H1 (cell line): Measurements from ENCODE around the gene KCNQ1. TPM values are rescaled to one million over a fixed set of nuclear protein-coding genes. Genes with fewer than 3 reads are reported as not detected.

Experiments
- BCL11A ChIP-seq, 2 experiments: IDR thresholded peaks; one replicate each; pipeline ENCODE4 v1.6.1; 2011; ENCODE audit warnings: low read depth in 2 of 2, low read length in 2 of 2, mild to moderate bottlenecking in 2 of 2
- CREB1 ChIP-seq: IDR thresholded peaks from 2 replicates; pipeline ENCODE4 v1.6.1; 2012; ENCODE audit warnings: inconsistent platforms
- FOSL1 ChIP-seq: IDR thresholded peaks from 2 replicates; pipeline ENCODE4 v1.6.1; 2011; ENCODE audit warnings: mild to moderate bottlenecking, low read depth, low read length, moderate library complexity; ENCODE audit not compliant: insufficient read depth
- PHF8 ChIP-seq: fragments of 200-600 bp; sonication (generic); conservative IDR thresholded peaks from 2 replicates; pipeline ENCODE4 v1.7.1; 2012; ENCODE audit warnings: low read depth, mild to moderate bottlenecking, inconsistent platforms, low read length, moderate library complexity
- RFX5 ChIP-seq: IDR thresholded peaks from 2 replicates; pipeline ENCODE4 v1.6.1; 2011; ENCODE audit warnings: low read depth, low read length, improper control_type of control experiment, borderline replicate concordance
- TAF7 ChIP-seq: optimal IDR thresholded peaks from 2 replicates; pipeline ENCODE3; 2011; ENCODE audit warnings: low read depth, mild to moderate bottlenecking, inconsistent platforms, low read length, moderate library complexity, borderline replicate concordance
- ZNF274 ChIP-seq: IDR thresholded peaks from 2 replicates; pipeline ENCODE4 v1.7.0; 2012; ENCODE audit warnings: low read length, borderline replicate concordance; ENCODE audit errors: extremely low read depth
- polyA plus RNA-seq, 7 experiments: library from polyadenylated mRNA; depleted of rRNA in 3 of 7; stranded (reverse) in 5 of 7; unstranded in 2 of 7; fragments of >200 nt in 5 of 7; fragments of 200-250 nt in 2 of 7; gene quantifications; 1 replicate in 5 of 7; 2 replicates in 1 of 7; 4 replicates in 1 of 7; pipeline versions ENCODE4 v1.2.1 to v1.2.3, GENCODE V29; 2011 to 2013; ENCODE audit warnings: missing spikeins in 2 of 7, mixed read lengths in 2 of 7
- total RNA-seq: library from RNA; stranded (reverse); fragmentation: NEBNext Ultra II Directional; extraction: Animal tissue kit (Norgen Biotek cat#: 25700); gene quantifications from 2 replicates; pipeline ENCODE4 v1.2.1, GENCODE V29; 2021

Gene KCNQ1
- total and polyA plus RNA-seq, 2 of the 8 experiments (the other 6 are each of a cell fraction or from before 2014, with no cell fraction given): 1.9 to 2.0 TPM

GRCh38 chr11:2882396-2883110 is 437.7 kb downstream of the KCNQ1 start (continued):
- TF ChIP-seq TAF7 (no peak), RFX5 (no peak), ZNF274 (no peak), CREB1 (no peak), BCL11A (IDR thresholded peaks at IDR 0.05; ENCODE audit: low read depth in 2 of 2, low read length in 2 of 2) (no peak), FOSL1 (no peak), PHF8 (no peak)
